GM12891 (cell line): ENCODE data around the gene IDE.

Experiments
- POLR2AphosphoS5 ChIP-seq: IDR thresholded peaks from 2 replicates; pipeline ENCODE4 v1.6.1; 2011; ENCODE audit warnings: low read depth, low read length, control low read depth
- SPI1 ChIP-seq: IDR thresholded peaks from 2 replicates; pipeline ENCODE4 v1.6.1; 2011; ENCODE audit warnings: low read depth, low read length, control low read depth
- TAF1 ChIP-seq: IDR thresholded peaks from 2 replicates; pipeline ENCODE4 v1.6.1; 2011; ENCODE audit warnings: low read depth, low read length, control low read depth

GRCh38 chr10:92451431-92451830 lies 122.5 kb downstream of the IDE start:
- TF ChIP-seq TAF1 (no peak), SPI1 (no peak), POLR2AphosphoS5 (no peak)
